ENCODE data around the gene CCDC122. TPM values are rescaled to one million over a fixed set of nuclear protein-coding genes. Genes with fewer than 3 reads are reported as not detected.

CCDC122 gene
- total RNA-seq, 1 experiment from 2014 or later: 5.2 TPM

DNA sequence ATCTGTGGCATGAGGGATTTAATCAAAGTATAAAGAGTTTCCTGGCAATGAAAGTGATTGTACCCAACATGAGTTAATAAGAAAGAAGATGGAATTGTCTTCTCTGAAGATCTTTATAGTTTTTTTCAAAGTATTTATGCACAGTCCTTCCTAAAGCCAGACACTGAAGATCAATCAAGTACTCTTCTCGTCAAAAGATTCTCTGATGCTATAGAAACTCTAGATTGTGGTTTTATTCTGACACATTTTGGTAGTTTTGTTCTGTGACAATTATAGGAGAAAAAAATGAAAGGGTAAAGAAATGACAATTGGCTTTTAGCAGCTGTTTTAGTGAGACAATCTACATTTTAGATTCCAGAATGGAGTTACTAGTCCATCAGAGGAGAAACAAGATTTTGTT lies 82.4 kb downstream of the CCDC122 start:
- BruUV-seq (replicated peaks): no TSS peak
- in situ Hi-C loops (cut with HindIII; ENCODE audit: low pct_unique_long_range_greater_than_20kb, low sequenced_read_pairs): no loop called here
- ChIA-PET POLR2A (no interaction called here), CTCF (no interaction called here)
- intact Hi-C loops (cut with micrococcal nuclease; ENCODE audit: unreplicated experiment): no loop called here
- Histone ChIP-seq H3K4me1 (ENCODE audit: control insufficient read depth, insufficient read depth, low read length) (no peaks in the 10 kb centered on the region), H3K27me3 (ENCODE audit: control insufficient read depth, insufficient read depth, low read length) (no peaks in the 10 kb centered on the region), H3K36me3 (ENCODE audit: control insufficient read depth, insufficient read depth, low read length) (no peaks in the 10 kb centered on the region), H3K9me3 (ENCODE audit: control insufficient read depth, insufficient read depth, low read depth, low read length) (no peaks in the 10 kb centered on the region), H3K27ac (ENCODE audit: low read length) (no peak overlapping the region), H3K4me3 (ENCODE audit: low read depth in 2 of 2, low read length in 2 of 2) (no peak overlapping the region)
- TF ChIP-seq TCF7L2 (IDR thresholded peaks at IDR 0.05; ENCODE audit: low read depth, low read length) (no peak), REST (IDR thresholded peaks at IDR 0.05; ENCODE audit: insufficient read depth in 1 of 2, low read depth in 2 of 2, low read length in 1 of 2) (no peak), CTCF (IDR thresholded peaks at IDR 0.05) (no peak), POLR2AphosphoS5 (IDR thresholded peaks at IDR 0.05; ENCODE audit: low read depth, low read length) (no peak), SIN3A (IDR thresholded peaks at IDR 0.05; ENCODE audit: borderline replicate concordance, insufficient read depth, low read depth, low read length) (no peak)
- DNase-seq (ENCODE audit: low read depth, low spot score): no peak
- ATAC-seq: no peak

- H3K27ac ChIP-seq (ENCODE audit: low read length): no peak overlapping the region
- DNase-seq (ENCODE audit: low read depth, low spot score) (no peak), ATAC-seq (no peak)
- BruUV-seq (replicated peaks): no TSS peak
- no peak for TF ChIP-seq CTCF (IDR thresholded peaks at IDR 0.05)
- in situ Hi-C loops (cut with HindIII; ENCODE audit: low pct_unique_long_range_greater_than_20kb, low sequenced_read_pairs) (no loop called here), intact Hi-C loops (cut with micrococcal nuclease; ENCODE audit: unreplicated experiment) (no loop called here)
- H3K9me3 ChIP-seq (ENCODE audit: control insufficient read depth, insufficient read depth, low read depth, low read length): no peaks in the 10 kb centered on the region
- no peak overlapping the region for H3K4me3 ChIP-seq (ENCODE audit: low read depth in 2 of 2, low read length in 2 of 2)
- H3K4me1 ChIP-seq (ENCODE audit: control insufficient read depth, insufficient read depth, low read length): no peaks in the 10 kb centered on the region
- no peaks in the 10 kb centered on the region for H3K36me3 ChIP-seq (ENCODE audit: control insufficient read depth, insufficient read depth, low read length)
- ChIA-PET CTCF (no interaction called here), POLR2A (no interaction called here)
- H3K27me3 ChIP-seq (ENCODE audit: control insufficient read depth, insufficient read depth, low read length): no peaks in the 10 kb centered on the region
These were observed 85.1 kb downstream of the CCDC122 start for GRCh38 chr13:43794416-43794815.
